ENCODE measurements around the gene CSRNP3. TPM values are rescaled to one million over a fixed set of nuclear protein-coding genes. Genes with fewer than 3 reads are reported as not detected.

Gene CSRNP3
- total RNA-seq, 1 experiment from 2014 or later: 0.41 TPM

GRCh38 chr2:165535471-165535870 lies 66.0 kb downstream of the CSRNP3 start:
- no peaks in the 10 kb centered on the region for H3K9me3 ChIP-seq (ENCODE audit: insufficient read depth, low read depth)
- TF ChIP-seq CTCF (conservative IDR thresholded peaks at IDR 0.05): no peak
- no peak for TF ChIP-seq EZH2 (IDR thresholded peaks at IDR 0.05; ENCODE audit: low read depth)
- intact Hi-C loops (cut with micrococcal nuclease; ENCODE audit: unreplicated experiment): no loop called here
- H3K36me3 ChIP-seq (ENCODE audit: low read depth): no peaks in the 10 kb centered on the region
- no peak overlapping the region for H3K27ac ChIP-seq
- DNase-seq: no peak
- no peak overlapping the region for H3K4me3 ChIP-seq
- no peaks in the 10 kb centered on the region for H4K20me1 ChIP-seq (ENCODE audit: insufficient read depth)
- no peak overlapping the region for H2AFZ ChIP-seq
- H3K27me3 ChIP-seq (ENCODE audit: insufficient read depth, low read depth): no peaks in the 10 kb centered on the region
- no peaks in the 10 kb centered on the region for H3K9me2 ChIP-seq (ENCODE audit: insufficient read depth)
- H3K4me1 ChIP-seq (replicated peaks; ENCODE audit: insufficient read depth): no peaks in the 10 kb centered on the region
- no TSS peak for BruUV-seq (replicated peaks)
- no peaks in the 10 kb centered on the region for H3K79me2 ChIP-seq (ENCODE audit: low read depth)
- H3K4me2 ChIP-seq: no peak overlapping the region
- ChIA-PET CTCF (no interaction called here), POLR2A (ENCODE audit: unreplicated experiment) (no interaction called here)
- H3F3A ChIP-seq (ENCODE audit: insufficient read depth, low read depth): no peaks in the 10 kb centered on the region

GRCh38 chr2:165536851-165537499 lies 67.5 kb downstream of the CSRNP3 start:
- no peaks in the 10 kb centered on the region for H3K36me3 ChIP-seq (ENCODE audit: low read depth)
- no peak for DNase-seq
- H3K27ac ChIP-seq: no peak overlapping the region
- no peaks in the 10 kb centered on the region for H3K79me2 ChIP-seq (ENCODE audit: low read depth)
- no peaks in the 10 kb centered on the region for H3F3A ChIP-seq (ENCODE audit: insufficient read depth, low read depth)
- H3K4me2 ChIP-seq: no peak overlapping the region
- H3K9me2 ChIP-seq (ENCODE audit: insufficient read depth): no peaks in the 10 kb centered on the region
- no peaks in the 10 kb centered on the region for H3K4me1 ChIP-seq (replicated peaks; ENCODE audit: insufficient read depth)
- no peak for TF ChIP-seq CTCF (conservative IDR thresholded peaks at IDR 0.05)
- no peak for TF ChIP-seq EZH2 (IDR thresholded peaks at IDR 0.05; ENCODE audit: low read depth)
- no peak overlapping the region for H2AFZ ChIP-seq
- H3K27me3 ChIP-seq (ENCODE audit: insufficient read depth, low read depth): no peaks in the 10 kb centered on the region
- CTCF ChIA-PET: no interaction called here
- H3K4me3 ChIP-seq: no peak overlapping the region
- H4K20me1 ChIP-seq (ENCODE audit: insufficient read depth): no peaks in the 10 kb centered on the region
- intact Hi-C loops (cut with micrococcal nuclease; ENCODE audit: unreplicated experiment): no loop called here
- BruUV-seq (replicated peaks): no TSS peak
- H3K9me3 ChIP-seq (ENCODE audit: insufficient read depth, low read depth): no peaks in the 10 kb centered on the region
- POLR2A ChIA-PET (ENCODE audit: unreplicated experiment): no interaction called here

GRCh38 chr2:165539985-165540384 lies 70.5 kb downstream of the CSRNP3 start:
- BruUV-seq (replicated peaks): no TSS peak

More at GRCh38 chr2:165539985-165540384, 70.5 kb downstream of the CSRNP3 start:
- no peaks in the 10 kb centered on the region for H3K4me1 ChIP-seq (replicated peaks; ENCODE audit: insufficient read depth)
- H3K79me2 ChIP-seq (ENCODE audit: low read depth): no peaks in the 10 kb centered on the region
- ChIA-PET CTCF (no interaction called here), POLR2A (ENCODE audit: unreplicated experiment) (no interaction called here)
- no peaks in the 10 kb centered on the region for H3F3A ChIP-seq (ENCODE audit: insufficient read depth, low read depth)
- H3K4me3 ChIP-seq: no peak overlapping the region
- no peaks in the 10 kb centered on the region for H4K20me1 ChIP-seq (ENCODE audit: insufficient read depth)
- DNase-seq: no peak
- H3K4me2 ChIP-seq: no peak overlapping the region
- H3K9me2 ChIP-seq (ENCODE audit: insufficient read depth): no peaks in the 10 kb centered on the region
- intact Hi-C loops (cut with micrococcal nuclease; ENCODE audit: unreplicated experiment): no loop called here
- TF ChIP-seq EZH2 (IDR thresholded peaks at IDR 0.05; ENCODE audit: low read depth) (no peak), CTCF (conservative IDR thresholded peaks at IDR 0.05) (no peak)
- H3K36me3 ChIP-seq (ENCODE audit: low read depth): no peaks in the 10 kb centered on the region
- H2AFZ ChIP-seq: no peak overlapping the region
- H3K27ac ChIP-seq: no peak overlapping the region
- no peaks in the 10 kb centered on the region for H3K9me3 ChIP-seq (ENCODE audit: insufficient read depth, low read depth)
- no peaks in the 10 kb centered on the region for H3K27me3 ChIP-seq (ENCODE audit: insufficient read depth, low read depth)
